ENCODE measurements around the gene MAGEB1. TPM values are rescaled to one million over a fixed set of nuclear protein-coding genes. Genes with fewer than 3 reads are reported as not detected.

MAGEB1 gene
- total RNA-seq, 1 experiment from 2014 or later = not detected

DNA sequence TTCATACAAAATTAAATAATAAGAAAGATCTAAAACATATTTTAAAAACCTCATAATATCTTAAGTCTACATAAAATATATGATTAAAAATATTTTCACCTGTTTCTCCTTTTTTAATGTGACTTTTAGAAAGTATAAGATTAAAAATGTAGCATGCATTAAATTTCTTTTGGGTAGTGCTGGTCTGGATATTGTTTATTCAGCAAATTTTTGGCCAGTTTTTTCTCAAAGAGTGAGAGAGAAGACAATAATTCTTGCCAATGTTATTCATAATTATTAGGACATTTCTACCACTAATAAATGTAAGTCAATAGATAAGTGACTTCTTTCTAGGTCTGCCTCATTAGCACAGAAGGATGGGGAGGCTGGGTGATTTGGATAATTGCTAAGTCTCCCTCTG lies 14.1 kb downstream of the MAGEB1 start:
- no peak for DNase-seq
- intact Hi-C loops (cut with micrococcal nuclease; ENCODE audit: unreplicated experiment) = no loop called here
- Mint-ChIP-seq H3K27me3 (ENCODE audit: unreplicated experiment) (no peaks in the 10 kb centered on the region), H3K27ac (ENCODE audit: unreplicated experiment) (no peak overlapping the region), H3K4me1 (ENCODE audit: low read depth, unreplicated experiment) (no peaks in the 10 kb centered on the region), H3K4me3 (ENCODE audit: low read depth, unreplicated experiment) (no peak overlapping the region), H3K9me3 (ENCODE audit: low read depth, unreplicated experiment) (no peaks in the 10 kb centered on the region), H3K36me3 (ENCODE audit: insufficient read depth, unreplicated experiment) (no peaks in the 10 kb centered on the region)
- no TSS peak for BruUV-seq (replicated peaks)
- CTCF ChIA-PET = no interaction called here
- TF ChIP-seq, protein P1, sequence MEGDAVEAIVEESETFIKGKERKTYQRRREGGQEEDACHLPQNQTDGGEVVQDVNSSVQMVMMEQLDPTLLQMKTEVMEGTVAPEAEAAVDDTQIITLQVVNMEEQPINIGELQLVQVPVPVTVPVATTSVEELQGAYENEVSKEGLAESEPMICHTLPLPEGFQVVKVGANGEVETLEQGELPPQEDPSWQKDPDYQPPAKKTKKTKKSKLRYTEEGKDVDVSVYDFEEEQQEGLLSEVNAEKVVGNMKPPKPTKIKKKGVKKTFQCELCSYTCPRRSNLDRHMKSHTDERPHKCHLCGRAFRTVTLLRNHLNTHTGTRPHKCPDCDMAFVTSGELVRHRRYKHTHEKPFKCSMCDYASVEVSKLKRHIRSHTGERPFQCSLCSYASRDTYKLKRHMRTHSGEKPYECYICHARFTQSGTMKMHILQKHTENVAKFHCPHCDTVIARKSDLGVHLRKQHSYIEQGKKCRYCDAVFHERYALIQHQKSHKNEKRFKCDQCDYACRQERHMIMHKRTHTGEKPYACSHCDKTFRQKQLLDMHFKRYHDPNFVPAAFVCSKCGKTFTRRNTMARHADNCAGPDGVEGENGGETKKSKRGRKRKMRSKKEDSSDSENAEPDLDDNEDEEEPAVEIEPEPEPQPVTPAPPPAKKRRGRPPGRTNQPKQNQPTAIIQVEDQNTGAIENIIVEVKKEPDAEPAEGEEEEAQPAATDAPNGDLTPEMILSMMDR (IDR thresholded peaks at IDR 0.05; ENCODE audit: unreplicated experiment) = no peak

DNA sequence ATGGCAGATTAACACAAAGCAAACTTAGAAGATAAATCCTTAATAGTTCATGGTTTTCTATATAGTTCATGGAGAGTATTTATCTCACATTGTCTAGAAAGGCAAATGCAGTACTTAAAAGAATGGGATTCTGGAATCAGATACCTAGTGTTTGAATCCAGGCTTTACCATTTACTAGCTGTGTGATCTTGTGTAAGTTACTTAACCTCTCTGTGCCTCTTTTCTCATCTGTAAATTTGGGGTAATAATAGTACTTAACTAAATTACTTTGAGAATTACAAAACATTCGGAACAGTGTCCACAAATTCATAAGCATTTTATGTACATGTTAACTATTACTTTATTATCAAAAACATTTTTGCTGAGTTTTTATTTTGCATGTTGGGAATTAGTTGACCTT lies 15.8 kb downstream of the MAGEB1 start:
- Mint-ChIP-seq H3K27ac (ENCODE audit: unreplicated experiment) (no peak overlapping the region), H3K4me1 (ENCODE audit: low read depth, unreplicated experiment) (no peaks in the 10 kb centered on the region), H3K36me3 (ENCODE audit: insufficient read depth, unreplicated experiment) (no peaks in the 10 kb centered on the region), H3K9me3 (ENCODE audit: low read depth, unreplicated experiment) (no peaks in the 10 kb centered on the region), H3K4me3 (ENCODE audit: low read depth, unreplicated experiment) (no peak overlapping the region), H3K27me3 (ENCODE audit: unreplicated experiment) (no peaks in the 10 kb centered on the region)
- TF ChIP-seq, protein P1 (IDR thresholded peaks at IDR 0.05; ENCODE audit: unreplicated experiment) = no peak
- no TSS peak for BruUV-seq (replicated peaks)
- DNase-seq = no peak
- intact Hi-C loops (cut with micrococcal nuclease; ENCODE audit: unreplicated experiment) = no loop called here
- CTCF ChIA-PET = no interaction called here

- TF ChIP-seq, protein P1 (IDR thresholded peaks at IDR 0.05; ENCODE audit: unreplicated experiment) = no peak
- Mint-ChIP-seq H3K36me3 (ENCODE audit: insufficient read depth, unreplicated experiment) (no peaks in the 10 kb centered on the region), H3K27ac (ENCODE audit: unreplicated experiment) (no peak overlapping the region), H3K27me3 (ENCODE audit: unreplicated experiment) (no peaks in the 10 kb centered on the region), H3K4me3 (ENCODE audit: low read depth, unreplicated experiment) (no peak overlapping the region), H3K4me1 (ENCODE audit: low read depth, unreplicated experiment) (no peaks in the 10 kb centered on the region), H3K9me3 (ENCODE audit: low read depth, unreplicated experiment) (peaks cover 8% of the 10 kb centered on the region)
- DNase-seq = no peak
- no TSS peak for BruUV-seq (replicated peaks)
- CTCF ChIA-PET = interaction anchor here (0.6 kb wide), 1 partner anchor 126 kb away, joined by 3 read pairs; no protein-coding TSS in a partner anchor
- intact Hi-C loops (cut with micrococcal nuclease; ENCODE audit: unreplicated experiment) = loop anchor here (10.0 kb wide), 1 partner anchor 126 kb away; no protein-coding TSS in a partner anchor
Measured at GRCh38 chrX:30270639-30271038, 23.7 kb downstream of the MAGEB1 start.

GRCh38 chrX:30275498-30275897 lies 28.6 kb downstream of the MAGEB1 start:
- peaks cover 6% of the 10 kb centered on the region for H3K9me3 Mint-ChIP-seq (ENCODE audit: low read depth, unreplicated experiment)
- no TSS peak for BruUV-seq (replicated peaks)
- H3K27me3 Mint-ChIP-seq (ENCODE audit: unreplicated experiment) = no peaks in the 10 kb centered on the region
- no peak for DNase-seq
- no peak overlapping the region for H3K27ac Mint-ChIP-seq (ENCODE audit: unreplicated experiment)
- H3K4me3 Mint-ChIP-seq (ENCODE audit: low read depth, unreplicated experiment) = no peak overlapping the region
- CTCF ChIA-PET = no interaction called here
- intact Hi-C loops (cut with micrococcal nuclease; ENCODE audit: unreplicated experiment) = loop anchor here (1.0 to 10.0 kb wide), 3 partner anchors 131 to 229 kb away; no protein-coding TSS in a partner anchor
- no peaks in the 10 kb centered on the region for H3K36me3 Mint-ChIP-seq (ENCODE audit: insufficient read depth, unreplicated experiment)
- H3K4me1 Mint-ChIP-seq (ENCODE audit: low read depth, unreplicated experiment) = peaks cover 11% of the 10 kb centered on the region
- TF ChIP-seq, protein P1 (IDR thresholded peaks at IDR 0.05; ENCODE audit: unreplicated experiment) = no peak
